Stimulated activated CD4-positive, alpha-beta T cell treated with anti-CD3 and anti-CD28 coated beads, Interleukin-12 subunit alpha, Interleukin-12 subunit beta, amount 100 ng/mL, for 48 hours (primary cell): ENCODE measurements around the gene TGFB1I1.

Experiments used
- DNase-seq, 3 donors: peaks; one replicate each; pipeline ENCODE4 v3.0.0-alpha.2; 2020; ENCODE audit warnings: low read depth in 2 of 3, low spot score in 1 of 3

TGFB1I1 gene

GRCh38 chr16:31451681-31452351 is 20.1 kb upstream of the TGFB1I1 start:
- DNase-seq, result no peak

GRCh38 chr16:31452631-31453106 is 19.3 kb upstream of the TGFB1I1 start:
- no peak for DNase-seq

GRCh38 chr16:31453255-31454204 is 18.4 kb upstream of the TGFB1I1 start:
- DNase-seq, result no peak

- no peak for DNase-seq
Measured at GRCh38 chr16:31455601-31456314, 16.2 kb upstream of the TGFB1I1 start.

- no peak for DNase-seq
Measured at GRCh38 chr16:31456988-31457360, 15.0 kb upstream of the TGFB1I1 start.

GRCh38 chr16:31458073-31458843 is 13.7 kb upstream of the TGFB1I1 start:
- DNase-seq, result no peak

GRCh38 chr16:31458844-31459686 is 12.9 kb upstream of the TGFB1I1 start, which contains the start of gene ARMC5:
ARMC5 (plus strand) TSS chr16:31459501; CDS start chr16:31459525, 24 bp downstream.
- peak; percentile 92 to 96 (median 96) for DNase-seq

- peak; percentile 98 to 100 (median 100) for DNase-seq
Measured at GRCh38 chr16:31459687-31460581, 12.0 kb upstream of the TGFB1I1 start.

GRCh38 chr16:31460582-31461002 is 11.4 kb upstream of the TGFB1I1 start:
- no peak for DNase-seq

- no peak for DNase-seq
Measured at GRCh38 chr16:31461201-31461920, 10.6 kb upstream of the TGFB1I1 start.

GRCh38 chr16:31461921-31462804 is 9.8 kb upstream of the TGFB1I1 start:
- DNase-seq, result no peak

- no peak for DNase-seq
Measured at GRCh38 chr16:31464348-31464769, 7.6 kb upstream of the TGFB1I1 start.

- no peak for DNase-seq
Measured at GRCh38 chr16:31464781-31465260, 7.1 kb upstream of the TGFB1I1 start.

- DNase-seq, result no peak
Measured at GRCh38 chr16:31465788-31466370, 6.1 kb upstream of the TGFB1I1 start.

- DNase-seq, result no peak
Measured at GRCh38 chr16:31466381-31466841, 5.5 kb upstream of the TGFB1I1 start.

GRCh38 chr16:31467151-31467773 is 4.7 kb upstream of the TGFB1I1 start:
- no peak for DNase-seq
